SK-N-SH (cell line): ENCODE measurements around the gene KIF4A. TPM values are rescaled to one million over a fixed set of nuclear protein-coding genes. Genes with fewer than 3 reads are reported as not detected.

Experiments used
- CTCF ChIA-PET: fragments of 300-600, 350-600 bp; formaldehyde crosslinking; extraction: SDS; loops from one replicate; lab custom pipeline; 2021; lab: Yijun Ruan, JAX
- POLR2A ChIA-PET: fragments of 350-600 bp; sonication (Branson Sonifier 250); formaldehyde crosslinking; extraction: SDS; loops from one replicate; lab custom pipeline; 2020; ENCODE audit warnings: antibody characterized with exemption, inconsistent platforms; lab: Yijun Ruan, JAX
- DNase-seq: peaks from one replicate; pipeline ENCODE4 v3.0.0; 2012
- H2AFZ ChIP-seq: fragments of 200-600 bp; sonication (generic); 2 replicates; pipeline ENCODE4 v1.8.1; 2016; ENCODE audit warnings: antibody characterized with exemption, mild to moderate bottlenecking, low read depth
- H3F3A ChIP-seq: fragments of 200-600 bp; sonication (generic); replicated peaks from 2 replicates; pipeline ENCODE3; 2016; ENCODE audit warnings: antibody characterized with exemption, mild to moderate bottlenecking; ENCODE audit not compliant: insufficient read depth
- H3K27ac ChIP-seq, 2 experiments: fragments of 200-500 bp in 1 of 2; fragments of 200-600 bp in 1 of 2; sonication (Bioruptor generic) in 1 of 2; sonication (generic), shearing (Covaris generic) in 1 of 2; 2 replicates each; pipeline versions ENCODE4 v1.5.1 to v1.6.1; 2014 to 2016; ENCODE audit warnings: low read depth in 2 of 2, inconsistent platforms in 1 of 2, low read length in 1 of 2, mild to moderate bottlenecking in 1 of 2, mixed read lengths in 1 of 2
- H3K27me3 ChIP-seq: fragments of 200-600 bp; sonication (generic), shearing (Covaris generic); 2 replicates; pipeline ENCODE4 v1.6.1; 2016; ENCODE audit warnings: mixed run types; ENCODE audit not compliant: insufficient read depth
- H3K36me3 ChIP-seq, 2 experiments: fragments of 200-500 bp in 1 of 2; fragments of 200-600 bp in 1 of 2; sonication (Bioruptor generic) in 1 of 2; sonication (generic) in 1 of 2; replicated peaks in 1 of 2; 2 replicates each; pipeline versions ENCODE3 to v1.5.1; 2014 to 2016; ENCODE audit warnings: low read length in 1 of 2, mild to moderate bottlenecking in 1 of 2; ENCODE audit not compliant: insufficient read depth in 2 of 2, control insufficient read depth in 1 of 2
- H3K4me1 ChIP-seq, 2 experiments: fragments of 200-500 bp in 1 of 2; fragments of 200-600 bp in 1 of 2; sonication (Bioruptor generic) in 1 of 2; sonication (generic), shearing (Covaris generic) in 1 of 2; 2 replicates each; pipeline versions ENCODE4 v1.5.1 to v1.6.1; 2014 to 2016; ENCODE audit warnings: low read depth in 1 of 2, low read length in 1 of 2, mixed run types in 1 of 2; ENCODE audit not compliant: insufficient read depth in 2 of 2, control insufficient read depth in 1 of 2
- H3K4me2 ChIP-seq: fragments of 200-600 bp; sonication (generic), shearing (Covaris generic); 2 replicates; pipeline ENCODE4 v1.6.1; 2017; ENCODE audit warnings: mixed run types
- H3K4me3 ChIP-seq, 2 experiments: fragments of 200-500 bp in 1 of 2; fragments of 200-600 bp in 1 of 2; sonication (Bioruptor generic) in 1 of 2; sonication (generic), shearing (Covaris generic) in 1 of 2; 2 replicates each; pipeline versions ENCODE4 v1.5.1 to v1.8.1; 2014 to 2016; ENCODE audit warnings: low read depth in 2 of 2, inconsistent platforms in 1 of 2, low read length in 1 of 2, mild to moderate bottlenecking in 1 of 2, mixed read lengths in 1 of 2, moderate library complexity in 1 of 2
- H3K79me2 ChIP-seq: fragments of 200-600 bp; sonication (generic); 2 replicates; pipeline ENCODE4 v1.8.1; 2017; ENCODE audit warnings: mild to moderate bottlenecking; ENCODE audit not compliant: insufficient read depth
- H3K9ac ChIP-seq: fragments of 200-600 bp; sonication (generic); 2 replicates; pipeline ENCODE4 v1.6.1; 2017; ENCODE audit warnings: mixed run types
- H3K9me2 ChIP-seq: fragments of 200-600 bp; sonication (generic); 2 replicates; pipeline ENCODE4 v1.6.1; 2017; ENCODE audit warnings: mixed run types
- H3K9me3 ChIP-seq: fragments of 200-600 bp; sonication (generic); 2 replicates; pipeline ENCODE4 v1.6.1; 2017; ENCODE audit warnings: mixed run types, mild to moderate bottlenecking, moderate library complexity
- H4K20me1 ChIP-seq: fragments of 200-600 bp; sonication (generic); 2 replicates; pipeline ENCODE4 v1.6.1; 2017; ENCODE audit warnings: mild to moderate bottlenecking, mixed run types; ENCODE audit not compliant: insufficient read depth
- ELF1 ChIP-seq: IDR thresholded peaks from 2 replicates; pipeline ENCODE4 v1.4.0; 2012
- EP300 ChIP-seq, 2 experiments: IDR thresholded peaks; 2 replicates each; pipeline versions ENCODE4 v1.4.0 to v1.6.1; 2012; ENCODE audit warnings: borderline replicate concordance in 1 of 2, low read depth in 1 of 2, low read length in 1 of 2
- FOSL2 ChIP-seq: IDR thresholded peaks from 2 replicates; pipeline ENCODE4 v1.4.0; 2012; ENCODE audit warnings: low read depth, mild to moderate bottlenecking, moderate library complexity, borderline replicate concordance
- JUND ChIP-seq: IDR thresholded peaks from 2 replicates; pipeline ENCODE4 v1.4.0; 2012
- NFIC ChIP-seq: IDR thresholded peaks from 2 replicates; pipeline ENCODE4 v1.4.0; 2012; ENCODE audit warnings: borderline replicate concordance
- NRF1 ChIP-seq: IDR thresholded peaks from 2 replicates; pipeline ENCODE4 v1.6.1; 2012; ENCODE audit warnings: low read depth, mild to moderate bottlenecking, low read length
- RCOR1 ChIP-seq: fragments of 150-350 bp; IDR thresholded peaks from 2 replicates; pipeline ENCODE4 v1.6.1; 2017; ENCODE audit warnings: antibody characterized with exemption, low read length
- SMC3 ChIP-seq: IDR thresholded peaks from 2 replicates; pipeline ENCODE4 v1.6.1; 2012; ENCODE audit warnings: low read depth, low read length, improper control_type of control experiment
- TAF1 ChIP-seq: IDR thresholded peaks from 2 replicates; pipeline ENCODE4 v1.6.1; 2012; ENCODE audit warnings: low read depth, mild to moderate bottlenecking, low read length, moderate library complexity, borderline replicate concordance
- TCF12 ChIP-seq: IDR thresholded peaks from 2 replicates; pipeline ENCODE4 v1.4.0; 2012
- TEAD4 ChIP-seq: IDR thresholded peaks from 2 replicates; pipeline ENCODE4 v1.4.0; 2012; ENCODE audit warnings: mild to moderate bottlenecking, borderline replicate concordance; ENCODE audit not compliant: insufficient read depth
- YY1 ChIP-seq: IDR thresholded peaks from 2 replicates; pipeline ENCODE4 v1.4.0; 2012; ENCODE audit warnings: low read depth, mild to moderate bottlenecking
- WGBS: methylation state at CpG from one replicate; pipeline ENCODE4 v1.1.6; 2017; ENCODE audit warnings: low lambda C conversion rate; 5-methylcytosine and 5-hydroxymethylcytosine counted together
- polyA plus RNA-seq, 3 experiments: library from polyadenylated mRNA; depleted of rRNA; stranded (reverse); fragments of >200 nt; gene quantifications; 2 replicates each; pipeline ENCODE4 v1.2.3, GENCODE V29; 2012
- TF ChIP-seq, protein P1 (sequence below): IDR thresholded peaks from 2 replicates; pipeline ENCODE4 v1.4.0; 2012; ENCODE audit warnings: low read depth, borderline replicate concordance
- TF ChIP-seq, protein P2 (sequence below): IDR thresholded peaks from 2 replicates; pipeline ENCODE4 v1.4.0; 2012; ENCODE audit warnings: low read depth
- TF ChIP-seq, protein P3 (sequence below): IDR thresholded peaks from 2 replicates; pipeline ENCODE4 v1.6.1; 2012; ENCODE audit warnings: mild to moderate bottlenecking, low read depth, low read length, moderate library complexity
- TF ChIP-seq, protein P4 (sequence below): IDR thresholded peaks from 2 replicates; pipeline ENCODE4 v1.4.0; 2012; ENCODE audit warnings: low read depth, borderline replicate concordance

The KIF4A gene
- polyA plus RNA-seq, 1 of the 3 experiments (the other 2 are of a cell fraction): 11.5 TPM

- POLR2A ChIA-PET: no interaction called here
- Histone ChIP-seq H3K4me3 (no peak overlapping the region), H3K36me3 (peaks cover 2 to 15% of the 10 kb centered on the region in 2 experiments), H3F3A (no peaks in the 10 kb centered on the region), H3K9me3 (no peaks in the 10 kb centered on the region), H3K27me3 (no peaks in the 10 kb centered on the region; the same call in 1 of the 2 replicates), H4K20me1 (no peaks in the 10 kb centered on the region), H3K79me2 (no peaks in the 10 kb centered on the region), H3K4me2 (no peak overlapping the region), H3K27ac (no peak overlapping the region), H3K4me1 (no peaks in the 10 kb centered on the region), H3K9ac (no peak overlapping the region), H2AFZ (no peak overlapping the region), H3K9me2 (no peaks in the 10 kb centered on the region)
- no peak for DNase-seq
- CTCF ChIA-PET: no interaction called here
- 68% methylated on average over 5 of the region's 5 CpGs for WGBS
- TF ChIP-seq, protein P1, sequence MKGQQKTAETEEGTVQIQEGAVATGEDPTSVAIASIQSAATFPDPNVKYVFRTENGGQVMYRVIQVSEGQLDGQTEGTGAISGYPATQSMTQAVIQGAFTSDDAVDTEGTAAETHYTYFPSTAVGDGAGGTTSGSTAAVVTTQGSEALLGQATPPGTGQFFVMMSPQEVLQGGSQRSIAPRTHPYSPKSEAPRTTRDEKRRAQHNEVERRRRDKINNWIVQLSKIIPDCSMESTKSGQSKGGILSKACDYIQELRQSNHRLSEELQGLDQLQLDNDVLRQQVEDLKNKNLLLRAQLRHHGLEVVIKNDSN: no peak
- TF ChIP-seq, protein P2, sequence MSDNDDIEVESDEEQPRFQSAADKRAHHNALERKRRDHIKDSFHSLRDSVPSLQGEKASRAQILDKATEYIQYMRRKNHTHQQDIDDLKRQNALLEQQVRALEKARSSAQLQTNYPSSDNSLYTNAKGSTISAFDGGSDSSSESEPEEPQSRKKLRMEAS: no peak
- TF ChIP-seq, all 33 proteins: peak for 0
Measured at GRCh38 chrX:70353514-70353913, 63.6 kb downstream of the KIF4A start.

GRCh38 chrX:70354716-70355115 lies 64.8 kb downstream of the KIF4A start:
- H2AFZ ChIP-seq: no peak overlapping the region
- H3F3A ChIP-seq: no peaks in the 10 kb centered on the region
- H3K27me3 ChIP-seq: no peaks in the 10 kb centered on the region; the same call in 1 of the 2 replicates
- no peak overlapping the region for H3K9ac ChIP-seq
- WGBS: 56% methylated on average over 2 of the region's 2 CpGs
- no peaks in the 10 kb centered on the region for H4K20me1 ChIP-seq
- no peak overlapping the region for H3K4me3 ChIP-seq
- POLR2A ChIA-PET: no interaction called here
- no peaks in the 10 kb centered on the region for H3K4me1 ChIP-seq
- H3K9me3 ChIP-seq: no peaks in the 10 kb centered on the region
- no peaks in the 10 kb centered on the region for H3K79me2 ChIP-seq
- H3K9me2 ChIP-seq: no peaks in the 10 kb centered on the region
- H3K27ac ChIP-seq: no peak overlapping the region
- H3K4me2 ChIP-seq: no peak overlapping the region
- no peak for DNase-seq
- CTCF ChIA-PET: no interaction called here
- peaks cover 5 to 15% of the 10 kb centered on the region in 2 experiments for H3K36me3 ChIP-seq
- TF ChIP-seq FOSL2: no peak
- TF ChIP-seq, protein P2: no peak
- TF ChIP-seq SMC3: no peak
- TF ChIP-seq EP300 (IDR thresholded peaks at IDR 0.05; ENCODE audit: borderline replicate concordance in 1 of 2, low read depth in 1 of 2, low read length in 1 of 2): no peak
- no peak for TF ChIP-seq NRF1
- TF ChIP-seq JUND: no peak

GRCh38 chrX:70359458-70359857 lies 69.6 kb downstream of the KIF4A start:
- H3K9me3 ChIP-seq: no peaks in the 10 kb centered on the region
- no peak overlapping the region for H3K27ac ChIP-seq
- POLR2A ChIA-PET: no interaction called here
- no peak for DNase-seq
- CTCF ChIA-PET: no interaction called here
- no peaks in the 10 kb centered on the region for H4K20me1 ChIP-seq
- no peaks in the 10 kb centered on the region for H3F3A ChIP-seq
- no peak overlapping the region for H2AFZ ChIP-seq
- H3K27me3 ChIP-seq: no peaks in the 10 kb centered on the region; the same call in 1 of the 2 replicates
- H3K79me2 ChIP-seq: no peaks in the 10 kb centered on the region; the same call in 1 of the 2 replicates
- H3K9me2 ChIP-seq: no peaks in the 10 kb centered on the region
- H3K4me2 ChIP-seq: no peak overlapping the region
- no peak overlapping the region for H3K4me3 ChIP-seq
- peaks cover 5 to 13% of the 10 kb centered on the region in 2 experiments for H3K36me3 ChIP-seq
- H3K9ac ChIP-seq: no peak overlapping the region
- 75% methylated on average over 4 of the region's 4 CpGs for WGBS
- H3K4me1 ChIP-seq: no peaks in the 10 kb centered on the region
- TF ChIP-seq TCF12 (no peak), TEAD4 (no peak), TAF1 (no peak), YY1 (no peak), RCOR1 (no peak), NFIC (no peak), ELF1 (no peak)
- TF ChIP-seq, protein P3, sequence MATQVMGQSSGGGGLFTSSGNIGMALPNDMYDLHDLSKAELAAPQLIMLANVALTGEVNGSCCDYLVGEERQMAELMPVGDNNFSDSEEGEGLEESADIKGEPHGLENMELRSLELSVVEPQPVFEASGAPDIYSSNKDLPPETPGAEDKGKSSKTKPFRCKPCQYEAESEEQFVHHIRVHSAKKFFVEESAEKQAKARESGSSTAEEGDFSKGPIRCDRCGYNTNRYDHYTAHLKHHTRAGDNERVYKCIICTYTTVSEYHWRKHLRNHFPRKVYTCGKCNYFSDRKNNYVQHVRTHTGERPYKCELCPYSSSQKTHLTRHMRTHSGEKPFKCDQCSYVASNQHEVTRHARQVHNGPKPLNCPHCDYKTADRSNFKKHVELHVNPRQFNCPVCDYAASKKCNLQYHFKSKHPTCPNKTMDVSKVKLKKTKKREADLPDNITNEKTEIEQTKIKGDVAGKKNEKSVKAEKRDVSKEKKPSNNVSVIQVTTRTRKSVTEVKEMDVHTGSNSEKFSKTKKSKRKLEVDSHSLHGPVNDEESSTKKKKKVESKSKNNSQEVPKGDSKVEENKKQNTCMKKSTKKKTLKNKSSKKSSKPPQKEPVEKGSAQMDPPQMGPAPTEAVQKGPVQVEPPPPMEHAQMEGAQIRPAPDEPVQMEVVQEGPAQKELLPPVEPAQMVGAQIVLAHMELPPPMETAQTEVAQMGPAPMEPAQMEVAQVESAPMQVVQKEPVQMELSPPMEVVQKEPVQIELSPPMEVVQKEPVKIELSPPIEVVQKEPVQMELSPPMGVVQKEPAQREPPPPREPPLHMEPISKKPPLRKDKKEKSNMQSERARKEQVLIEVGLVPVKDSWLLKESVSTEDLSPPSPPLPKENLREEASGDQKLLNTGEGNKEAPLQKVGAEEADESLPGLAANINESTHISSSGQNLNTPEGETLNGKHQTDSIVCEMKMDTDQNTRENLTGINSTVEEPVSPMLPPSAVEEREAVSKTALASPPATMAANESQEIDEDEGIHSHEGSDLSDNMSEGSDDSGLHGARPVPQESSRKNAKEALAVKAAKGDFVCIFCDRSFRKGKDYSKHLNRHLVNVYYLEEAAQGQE: no peak
- TF ChIP-seq, protein P4, sequence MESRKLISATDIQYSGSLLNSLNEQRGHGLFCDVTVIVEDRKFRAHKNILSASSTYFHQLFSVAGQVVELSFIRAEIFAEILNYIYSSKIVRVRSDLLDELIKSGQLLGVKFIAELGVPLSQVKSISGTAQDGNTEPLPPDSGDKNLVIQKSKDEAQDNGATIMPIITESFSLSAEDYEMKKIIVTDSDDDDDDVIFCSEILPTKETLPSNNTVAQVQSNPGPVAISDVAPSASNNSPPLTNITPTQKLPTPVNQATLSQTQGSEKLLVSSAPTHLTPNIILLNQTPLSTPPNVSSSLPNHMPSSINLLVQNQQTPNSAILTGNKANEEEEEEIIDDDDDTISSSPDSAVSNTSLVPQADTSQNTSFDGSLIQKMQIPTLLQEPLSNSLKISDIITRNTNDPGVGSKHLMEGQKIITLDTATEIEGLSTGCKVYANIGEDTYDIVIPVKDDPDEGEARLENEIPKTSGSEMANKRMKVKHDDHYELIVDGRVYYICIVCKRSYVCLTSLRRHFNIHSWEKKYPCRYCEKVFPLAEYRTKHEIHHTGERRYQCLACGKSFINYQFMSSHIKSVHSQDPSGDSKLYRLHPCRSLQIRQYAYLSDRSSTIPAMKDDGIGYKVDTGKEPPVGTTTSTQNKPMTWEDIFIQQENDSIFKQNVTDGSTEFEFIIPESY: no peak
